Adrenal gland (tissue), 12 donors: ENCODE data around the gene M1AP. TPM values are rescaled to one million over a fixed set of nuclear protein-coding genes. Genes with fewer than 3 reads are reported as not detected.
A peak's percentile ranks its signal among the peaks of the same experiment; 100 is the strongest.

Experiments
- DNase-seq, 7 donors: peaks; one replicate each; pipeline ENCODE4 v3.0.0-alpha.2; 2019 to 2020
- H3K27ac ChIP-seq, 5 donors: fragments of 200-600 bp; sonication (generic) in 4 of 5; 1 replicate in 3 of 5; 2 replicates in 2 of 5; pipeline versions ENCODE4 v1.5.1 to v1.8.0; 2016 to 2020; ENCODE audit warnings: mild to moderate bottlenecking in 1 of 5
- H3K27me3 ChIP-seq: fragments of 200-600 bp; 2 replicates; pipeline ENCODE4 v1.8.0; 2021
- H3K36me3 ChIP-seq, 2 donors: fragments of 200-600 bp; replicated peaks in 1 of 2; 1 replicate in 1 of 2; 2 replicates in 1 of 2; pipeline versions ENCODE4 v1.5.1 to v1.8.0; 2018 to 2022
- H3K4me1 ChIP-seq, 2 donors: fragments of 200-600 bp; replicated peaks in 1 of 2; 1 replicate in 1 of 2; 2 replicates in 1 of 2; pipeline versions ENCODE4 v1.5.1 to v1.8.0; 2018 to 2021
- H3K4me3 ChIP-seq, 4 donors: fragments of 200-600 bp; sonication (generic) in 3 of 4; one replicate each; pipeline ENCODE4 v1.5.1; 2016 to 2018
- H3K9me3 ChIP-seq, 3 donors: fragments of 200-600 bp; sonication (generic) in 1 of 3; replicated peaks in 1 of 3; 1 replicate in 2 of 3; 2 replicates in 1 of 3; pipeline versions ENCODE4 v1.5.1 to v1.8.0; 2016 to 2021
- POLR2A ChIP-seq, 2 donors: fragments of 450-650 bp; IDR thresholded peaks; one replicate each; pipeline ENCODE4 v1.6.1; 2017; ENCODE audit warnings: antibody characterized with exemption in 2 of 2, mild to moderate bottlenecking in 2 of 2, moderate library complexity in 1 of 2
- WGBS, 4 donors: extraction: QIAGEN DNeasy Blood & Tissue Kit in 2 of 4; methylation state at CpG; one replicate each; pipeline versions ENCODE4 v1.1.5 to v1.1.7; 2013 to 2017; 5-methylcytosine and 5-hydroxymethylcytosine counted together
- intact Hi-C, 2 donors: fragments of 100-400 bp; cut with DNase I; formaldehyde crosslinking; loops; one replicate each; pipeline versions ENCODE4 v1.14.1 to v1.15.0; 2022 to 2023
- polyA plus RNA-seq, 3 donors: library from polyadenylated mRNA; stranded (reverse); fragments of 200-250 nt in 2 of 3; fragments of 350-450 nt in 1 of 3; fragmentation: Illumina TruSeq in 1 of 3; extraction: RNeasy Lipid Tissue Mini Kit (QIAGEN cat#74804) in 1 of 3; gene quantifications; one replicate each; pipeline ENCODE4 v1.2.3, GENCODE V29; 2013 to 2014
- total RNA-seq, 9 donors: library from RNA; depleted of rRNA in 4 of 9; stranded (reverse); fragments of >200 nt in 4 of 9; fragments of 120-200 nt in 1 of 9; fragmentation: NEBNext Ultra II Directional in 1 of 9; extraction: Animal tissue kit (Norgen Biotek cat#: 25700) in 1 of 9; gene quantifications; one replicate each; pipeline versions ENCODE4 v1.1.0 to v1.2.4, GENCODE V29; 2013 to 2023
- TF ChIP-seq, protein P1 (sequence below), 6 experiments: fragments of 450-650 bp in 4 of 6; fragments of 200-600 bp in 2 of 6; sonication (generic) in 1 of 6; IDR thresholded peaks; 1 replicate in 5 of 6; 2 replicates in 1 of 6; pipeline versions ENCODE4 v1.5.1 to v1.8.0; 2016 to 2021; ENCODE audit warnings: antibody characterized with exemption in 6 of 6, mild to moderate bottlenecking in 2 of 6, moderate library complexity in 1 of 6
- donor health status: healthy with polysubstance abuse.
- donor health status: Bipolar disorder and iron deficiency.
- donor health status: DM: yes; HTN: yes; CAD: no.
- donor health status: DM: no; HTN: no; CAD: no.
- donor health status: DM: no; HTN: no; CAD: no.
- donor health status: DM: yes; HTN: yes; CAD: no.

The M1AP gene
- total and polyA plus RNA-seq, 12 donors, result 0.47 to 2.2 (median 0.84) TPM; not detected in 1

DNA sequence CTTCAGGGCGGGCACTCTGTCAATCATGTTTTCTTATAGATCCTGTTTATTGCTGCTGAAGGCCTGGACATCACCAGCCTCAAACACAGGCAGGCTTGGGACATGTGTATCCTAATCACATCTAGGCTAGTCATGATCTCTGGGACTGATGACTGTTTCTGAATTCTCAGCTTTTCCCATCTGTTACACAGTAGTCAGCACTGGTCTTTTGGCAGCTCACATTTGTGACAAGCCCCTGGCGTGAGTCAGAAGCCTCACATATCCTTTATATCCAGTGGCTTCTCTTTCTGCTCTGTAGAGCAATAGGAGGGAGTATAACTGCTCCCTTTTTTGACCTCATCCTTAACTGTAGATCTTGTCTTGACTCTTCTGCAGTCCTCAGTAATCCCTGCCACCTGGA, 10.4 kb upstream of the M1AP start:
- intact Hi-C loops, result no loop called here
- no peak for DNase-seq
- Histone ChIP-seq H3K36me3 (no peaks in the 10 kb centered on the region), H3K4me3 (no peak overlapping the region), H3K4me1 (peaks cover 0 to 5% of the 10 kb centered on the region in 2 donors), H3K9me3 (no peaks in the 10 kb centered on the region), H3K27me3 (no peaks in the 10 kb centered on the region), H3K27ac (no peak overlapping the region)
- TF ChIP-seq POLR2A (IDR thresholded peaks at IDR 0.05), result no peak
- TF ChIP-seq, protein P1, sequence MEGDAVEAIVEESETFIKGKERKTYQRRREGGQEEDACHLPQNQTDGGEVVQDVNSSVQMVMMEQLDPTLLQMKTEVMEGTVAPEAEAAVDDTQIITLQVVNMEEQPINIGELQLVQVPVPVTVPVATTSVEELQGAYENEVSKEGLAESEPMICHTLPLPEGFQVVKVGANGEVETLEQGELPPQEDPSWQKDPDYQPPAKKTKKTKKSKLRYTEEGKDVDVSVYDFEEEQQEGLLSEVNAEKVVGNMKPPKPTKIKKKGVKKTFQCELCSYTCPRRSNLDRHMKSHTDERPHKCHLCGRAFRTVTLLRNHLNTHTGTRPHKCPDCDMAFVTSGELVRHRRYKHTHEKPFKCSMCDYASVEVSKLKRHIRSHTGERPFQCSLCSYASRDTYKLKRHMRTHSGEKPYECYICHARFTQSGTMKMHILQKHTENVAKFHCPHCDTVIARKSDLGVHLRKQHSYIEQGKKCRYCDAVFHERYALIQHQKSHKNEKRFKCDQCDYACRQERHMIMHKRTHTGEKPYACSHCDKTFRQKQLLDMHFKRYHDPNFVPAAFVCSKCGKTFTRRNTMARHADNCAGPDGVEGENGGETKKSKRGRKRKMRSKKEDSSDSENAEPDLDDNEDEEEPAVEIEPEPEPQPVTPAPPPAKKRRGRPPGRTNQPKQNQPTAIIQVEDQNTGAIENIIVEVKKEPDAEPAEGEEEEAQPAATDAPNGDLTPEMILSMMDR (IDR thresholded peaks at IDR 0.05), result no peak
- 93 to 98% (median 97%) methylated on average over 2 of the region's 2 CpGs for WGBS, 4 donors

DNA sequence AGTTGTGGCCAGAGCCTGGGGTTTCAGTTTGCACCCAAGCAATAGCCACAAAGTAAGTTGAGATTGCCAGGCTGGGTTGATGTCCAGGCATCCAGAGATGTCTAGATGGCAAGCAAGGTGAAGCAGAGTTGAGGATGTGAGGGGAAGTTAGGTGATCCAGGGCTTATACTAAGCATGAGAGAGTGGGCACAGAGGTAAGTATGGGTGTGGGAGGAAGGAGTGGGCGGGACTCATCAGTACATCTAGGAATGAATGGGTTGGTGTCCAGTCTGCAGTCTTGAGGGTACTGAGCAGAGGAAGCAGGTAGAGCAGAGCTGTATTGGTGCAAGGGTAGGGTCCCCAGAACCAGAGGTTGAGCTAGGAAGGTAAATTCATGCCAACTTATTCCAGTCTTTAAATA, 7.4 kb upstream of the M1AP start:
- no peak for DNase-seq
- no peaks in the 10 kb centered on the region for H3K36me3 ChIP-seq
- TF ChIP-seq, protein P1 (IDR thresholded peaks at IDR 0.05), result no peak
- TF ChIP-seq POLR2A (IDR thresholded peaks at IDR 0.05), result no peak
- intact Hi-C loops, result no loop called here
- 93 to 100% (median 98%) methylated on average over 1 of the region's 1 CpG for WGBS, 4 donors
- no peaks in the 10 kb centered on the region for H3K27me3 ChIP-seq
- H3K9me3 ChIP-seq, result no peaks in the 10 kb centered on the region
- H3K4me3 ChIP-seq, result no peak overlapping the region
- H3K27ac ChIP-seq, result no peak overlapping the region
- H3K4me1 ChIP-seq, result peaks cover 0 to 5% of the 10 kb centered on the region in 2 donors

DNA sequence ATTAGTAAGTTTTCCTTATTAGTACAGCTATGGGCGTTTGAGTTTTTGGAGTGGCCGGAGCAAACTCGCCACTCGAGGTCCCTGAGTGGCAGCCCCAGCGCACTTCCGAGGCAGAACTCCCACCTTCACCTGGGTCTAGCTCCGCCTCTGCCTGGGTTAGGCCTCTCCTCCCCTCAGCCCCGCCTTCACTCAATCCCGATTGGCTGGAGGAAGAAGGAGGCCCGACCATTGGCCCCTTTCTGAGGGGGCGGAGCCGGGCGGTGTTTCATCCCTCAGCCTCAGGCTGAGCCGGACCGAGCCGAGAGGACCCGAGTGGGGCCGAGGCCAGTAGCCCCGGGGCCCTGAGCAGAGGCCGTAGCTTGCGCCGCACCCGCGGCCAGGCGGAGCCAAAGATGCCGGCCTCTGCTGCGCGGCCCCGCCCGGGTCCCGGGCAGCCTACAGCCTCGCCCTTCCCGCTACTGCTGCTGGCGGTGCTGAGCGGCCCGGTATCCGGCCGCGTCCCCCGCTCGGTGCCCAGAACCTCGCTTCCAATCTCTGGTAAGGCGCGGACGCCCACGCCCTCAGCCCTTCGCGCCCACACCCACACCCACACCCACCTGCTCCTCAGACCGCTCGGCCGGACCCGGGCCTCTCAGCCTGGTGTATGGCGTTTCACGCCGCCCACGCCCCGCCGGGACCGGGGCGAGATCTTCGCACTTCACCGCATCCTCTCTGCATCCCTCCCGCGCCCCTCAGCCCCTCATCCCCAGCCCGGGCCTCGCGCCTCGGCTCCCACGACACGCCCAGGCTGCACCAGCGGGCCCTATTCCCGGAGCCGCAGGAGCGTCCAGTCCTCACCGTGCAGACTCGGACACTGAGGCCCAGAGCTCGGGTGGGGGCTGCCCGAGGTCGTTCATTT, 6.1 kb upstream of the M1AP start, which contains the start of gene SEMA4F:
SEMA4F (plus strand) TSS at position 263 of the 898 bp plus-strand sequence; CDS start at position 393, 130 bp downstream.
- H3K4me1 ChIP-seq, result peaks cover 0 to 5% of the 10 kb centered on the region in 2 donors
- H3K4me3 ChIP-seq, result peak within 1 kb of the TSS; percentile 31 to 60 (median 46)
- no peaks in the 10 kb centered on the region for H3K9me3 ChIP-seq
- intact Hi-C loops, result no loop called here
- no peaks in the 10 kb centered on the region for H3K36me3 ChIP-seq
- no peaks in the 10 kb centered on the region for H3K27me3 ChIP-seq
- TF ChIP-seq, protein P1 (IDR thresholded peaks at IDR 0.05), result no peak
- peak in 1 of 2 donors; percentile 58 for TF ChIP-seq POLR2A (IDR thresholded peaks at IDR 0.05)
- H3K27ac ChIP-seq, result no peak within 1 kb of the TSS
- WGBS, 4 donors, result 1 to 3% (median 2%) methylated on average over 23 to 79 of the region's 79 CpGs
- peak; percentile 95 to 99 (median 98) for DNase-seq

DNA sequence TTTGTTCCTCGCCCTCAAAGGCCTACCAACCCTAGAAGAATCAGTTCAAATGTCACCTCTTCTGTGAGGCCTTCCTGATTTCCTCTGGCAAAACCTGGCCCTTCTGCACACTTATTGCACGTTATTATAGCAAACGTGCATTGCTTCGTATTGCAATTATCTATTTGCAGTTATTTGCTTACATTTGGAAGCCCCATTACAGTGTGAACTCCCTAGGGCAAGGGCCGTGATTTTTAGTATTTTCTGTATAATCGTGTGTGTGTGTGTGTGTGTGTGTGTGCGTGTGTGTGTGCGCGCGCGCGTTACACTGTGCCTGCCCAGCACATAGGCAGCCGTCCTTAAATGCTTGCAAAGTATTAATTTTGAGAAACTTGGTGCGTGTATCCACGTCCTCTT, 5.5 kb upstream of the M1AP start:
- Histone ChIP-seq H3K27ac (no peak overlapping the region), H3K4me1 (peaks cover 0 to 5% of the 10 kb centered on the region in 2 donors), H3K4me3 (peak overlapping the region in 1 of 4 donors; percentile 60), H3K27me3 (no peaks in the 10 kb centered on the region), H3K36me3 (no peaks in the 10 kb centered on the region), H3K9me3 (no peaks in the 10 kb centered on the region)
- intact Hi-C loops, result no loop called here
- DNase-seq, result no peak
- WGBS, 4 donors, result 8 to 10% (median 10%) methylated on average over 15 of the region's 15 CpGs
- TF ChIP-seq POLR2A (IDR thresholded peaks at IDR 0.05), result no peak
- TF ChIP-seq, protein P1 (IDR thresholded peaks at IDR 0.05), result no peak
